Measurements from ENCODE around the gene KRTAP9-8. TPM values are rescaled to one million over a fixed set of nuclear protein-coding genes. Genes with fewer than 3 reads are reported as not detected.

Gene KRTAP9-8
- polyA plus RNA-seq, 1 donor (not counting 4 experiments of a cell fraction or from before 2014, with no cell fraction given), result not detected

GRCh38 chr17:41215681-41216080 is 22.1 kb upstream of the KRTAP9-8 start:
- H3K27me3 ChIP-seq (ENCODE audit: control insufficient read depth, extremely low read depth, insufficient read depth, low read length), result no peaks in the 10 kb centered on the region
- dilution Hi-C loops (cut with MboI; ENCODE audit: extremely low pct_ligation_motif_present, low sequenced_read_pairs), result no loop called here

GRCh38 chr17:41223821-41224220 is 14.0 kb upstream of the KRTAP9-8 start:
- dilution Hi-C loops (cut with MboI; ENCODE audit: extremely low pct_ligation_motif_present, low sequenced_read_pairs), result no loop called here

More at GRCh38 chr17:41215681-41216080, 22.1 kb upstream of the KRTAP9-8 start:
- Histone ChIP-seq H3K9me3 (ENCODE audit: control insufficient read depth, low read depth, low read length) (no peaks in the 10 kb centered on the region), H3K9me1 (ENCODE audit: control insufficient read depth, extremely low read depth, insufficient read depth, low read length) (no peaks in the 10 kb centered on the region), H3K9ac (ENCODE audit: control insufficient read depth, extremely low read depth, insufficient read depth, low read length) (no peak overlapping the region), H3K4me2 (ENCODE audit: control insufficient read depth, extremely low read depth, insufficient read depth, low read depth, low read length) (no peak overlapping the region), H2AFZ (ENCODE audit: control insufficient read depth, low read length) (no peak overlapping the region), H3K79me2 (ENCODE audit: control insufficient read depth, insufficient read depth, low read length) (no peaks in the 10 kb centered on the region), H3K27ac (ENCODE audit: control insufficient read depth, insufficient read depth, low read length) (no peak overlapping the region), H3K4me3 (ENCODE audit: control insufficient read depth in 2 of 3, extremely low read depth in 1 of 3, insufficient read depth in 2 of 3, low read depth in 1 of 3, low read length in 3 of 3) (no peak overlapping the region), H3K36me3 (ENCODE audit: control insufficient read depth in 2 of 2, extremely low read depth in 1 of 2, insufficient read depth in 2 of 2, low read length in 2 of 2) (no peaks in the 10 kb centered on the region), H3K4me1 (ENCODE audit: control insufficient read depth, extremely low read depth, insufficient read depth, low read length) (no peaks in the 10 kb centered on the region), H4K20me1 (ENCODE audit: control insufficient read depth, extremely low read depth, insufficient read depth, low read length) (no peaks in the 10 kb centered on the region)
- FAIRE-seq (no peak), DNase-seq (ENCODE audit: low read depth, low spot score) (no peak)
- no peak for TF ChIP-seq EZH2 (IDR thresholded peaks at IDR 0.05; ENCODE audit: low read length)
- TF ChIP-seq CTCF (optimal IDR thresholded peaks at IDR 0.05 in 1 of 3, IDR thresholded peaks at IDR 0.05 in 1 of 3, conservative IDR thresholded peaks at IDR 0.05 in 1 of 3; ENCODE audit: extremely low read depth in 1 of 3, insufficient read depth in 2 of 3, low read length in 3 of 3), result no peak

More at GRCh38 chr17:41223821-41224220, 14.0 kb upstream of the KRTAP9-8 start:
- H3K27ac ChIP-seq (ENCODE audit: control insufficient read depth, insufficient read depth, low read length), result no peak overlapping the region
- H3K4me3 ChIP-seq (ENCODE audit: control insufficient read depth in 2 of 3, extremely low read depth in 1 of 3, insufficient read depth in 2 of 3, low read depth in 1 of 3, low read length in 3 of 3), result no peak overlapping the region
- DNase-seq (ENCODE audit: low read depth, low spot score) (no peak), FAIRE-seq (no peak)
- H3K27me3 ChIP-seq (ENCODE audit: control insufficient read depth, extremely low read depth, insufficient read depth, low read length), result no peaks in the 10 kb centered on the region
- TF ChIP-seq EZH2 (IDR thresholded peaks at IDR 0.05; ENCODE audit: low read length) (no peak), CTCF (optimal IDR thresholded peaks at IDR 0.05 in 1 of 3, IDR thresholded peaks at IDR 0.05 in 1 of 3, conservative IDR thresholded peaks at IDR 0.05 in 1 of 3; ENCODE audit: extremely low read depth in 1 of 3, insufficient read depth in 2 of 3, low read length in 3 of 3) (no peak)
- no peaks in the 10 kb centered on the region for H3K79me2 ChIP-seq (ENCODE audit: control insufficient read depth, insufficient read depth, low read length)
- no peaks in the 10 kb centered on the region for H3K9me3 ChIP-seq (ENCODE audit: control insufficient read depth, low read depth, low read length)
- no peaks in the 10 kb centered on the region for H3K36me3 ChIP-seq (ENCODE audit: control insufficient read depth in 2 of 2, extremely low read depth in 1 of 2, insufficient read depth in 2 of 2, low read length in 2 of 2)
- no peak overlapping the region for H3K4me2 ChIP-seq (ENCODE audit: control insufficient read depth, extremely low read depth, insufficient read depth, low read depth, low read length)
- no peak overlapping the region for H3K9ac ChIP-seq (ENCODE audit: control insufficient read depth, extremely low read depth, insufficient read depth, low read length)
- H3K4me1 ChIP-seq (ENCODE audit: control insufficient read depth, extremely low read depth, insufficient read depth, low read length), result no peaks in the 10 kb centered on the region
- no peaks in the 10 kb centered on the region for H3K9me1 ChIP-seq (ENCODE audit: control insufficient read depth, extremely low read depth, insufficient read depth, low read length)
- no peaks in the 10 kb centered on the region for H4K20me1 ChIP-seq (ENCODE audit: control insufficient read depth, extremely low read depth, insufficient read depth, low read length)
- no peak overlapping the region for H2AFZ ChIP-seq (ENCODE audit: control insufficient read depth, low read length)
